ENCODE results near the gene SENP1.

GRCh38 chr12:48004053-48004941 is 101.6 kb downstream of the SENP1 start, which contains the start of gene COL2A1:
- no peak for TF ChIP-seq CTCF (IDR thresholded peaks at IDR 0.05)
- TF ChIP-seq POLR2A (IDR thresholded peaks at IDR 0.05), result no peak
